ENCODE measurements around the gene RIPOR3.
A peak's percentile ranks its signal among the peaks of the same experiment; 100 is the strongest.

RIPOR3 gene

GRCh38 chr20:50586531-50587232 lies 104.7 kb downstream of the RIPOR3 start:
- DNase-seq, result peak; percentile 26 to 68

- no peak for DNase-seq
Measured at GRCh38 chr20:50585678-50586077, 105.7 kb downstream of the RIPOR3 start.

- DNase-seq, result no peak
Measured at GRCh38 chr20:50585214-50585613, 106.1 kb downstream of the RIPOR3 start.

- DNase-seq, result no peak
Measured at GRCh38 chr20:50584687-50585086, 106.7 kb downstream of the RIPOR3 start.

DNA sequence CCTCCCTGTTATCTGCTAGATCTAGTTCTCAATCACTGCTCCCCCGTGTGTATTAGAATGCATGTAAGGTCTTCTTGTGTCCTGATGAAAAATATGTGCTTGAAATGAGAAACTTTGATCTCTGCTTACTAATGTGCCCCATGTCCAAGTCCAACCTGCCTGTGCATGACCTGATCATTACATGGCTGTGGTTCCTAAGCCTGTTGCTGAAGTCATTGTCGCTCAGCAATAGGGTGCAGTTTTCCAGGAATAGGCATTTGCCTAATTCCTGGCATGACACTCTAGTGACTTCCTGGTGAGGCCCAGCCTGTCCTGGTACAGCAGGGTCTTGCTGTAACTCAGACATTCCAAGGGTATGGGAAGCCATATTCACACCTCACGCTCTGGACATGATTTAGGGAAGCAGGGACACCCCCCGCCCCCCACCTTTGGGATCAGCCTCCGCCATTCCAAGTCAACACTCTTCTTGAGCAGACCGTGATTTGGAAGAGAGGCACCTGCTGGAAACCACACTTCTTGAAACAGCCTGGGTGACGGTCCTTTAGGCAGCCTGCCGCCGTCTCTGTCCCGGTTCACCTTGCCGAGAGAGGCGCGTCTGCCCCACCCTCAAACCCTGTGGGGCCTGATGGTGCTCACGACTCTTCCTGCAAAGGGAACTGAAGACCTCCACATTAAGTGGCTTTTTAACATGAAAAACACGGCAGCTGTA lies 107.7 kb downstream of the RIPOR3 start:
- DNase-seq, result no peak

- DNase-seq, result no peak
Measured at GRCh38 chr20:50582591-50583234, 108.6 kb downstream of the RIPOR3 start.

DNA sequence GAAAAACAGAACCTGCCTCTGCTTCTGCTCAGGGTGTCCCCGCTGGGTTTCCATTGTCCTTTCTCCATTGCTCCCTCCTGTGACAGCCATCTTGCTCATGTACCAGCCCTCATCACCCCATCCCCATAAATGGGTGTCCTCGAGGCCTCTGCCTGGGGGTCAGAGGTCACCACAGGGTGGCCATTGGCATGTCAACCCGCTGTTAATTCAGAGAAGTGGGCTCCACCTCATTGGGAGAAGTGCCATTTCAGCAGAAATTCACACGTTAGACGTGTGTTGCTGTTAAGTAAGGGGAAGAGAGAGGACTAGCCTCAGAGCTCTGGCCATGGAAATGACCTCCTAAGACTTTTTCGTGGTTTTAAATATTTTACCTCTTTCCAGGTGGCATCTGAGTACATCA lies 109.2 kb downstream of the RIPOR3 start:
- DNase-seq, result no peak

GRCh38 chr20:50580842-50581544 lies 110.3 kb downstream of the RIPOR3 start:
- no peak for DNase-seq

GRCh38 chr20:50580016-50580747 lies 111.2 kb downstream of the RIPOR3 start:
- no peak for DNase-seq

- DNase-seq, result no peak
Measured at GRCh38 chr20:50579511-50579910, 111.8 kb downstream of the RIPOR3 start.

GRCh38 chr20:50578778-50579165 lies 112.6 kb downstream of the RIPOR3 start:
- DNase-seq, result no peak

DNA sequence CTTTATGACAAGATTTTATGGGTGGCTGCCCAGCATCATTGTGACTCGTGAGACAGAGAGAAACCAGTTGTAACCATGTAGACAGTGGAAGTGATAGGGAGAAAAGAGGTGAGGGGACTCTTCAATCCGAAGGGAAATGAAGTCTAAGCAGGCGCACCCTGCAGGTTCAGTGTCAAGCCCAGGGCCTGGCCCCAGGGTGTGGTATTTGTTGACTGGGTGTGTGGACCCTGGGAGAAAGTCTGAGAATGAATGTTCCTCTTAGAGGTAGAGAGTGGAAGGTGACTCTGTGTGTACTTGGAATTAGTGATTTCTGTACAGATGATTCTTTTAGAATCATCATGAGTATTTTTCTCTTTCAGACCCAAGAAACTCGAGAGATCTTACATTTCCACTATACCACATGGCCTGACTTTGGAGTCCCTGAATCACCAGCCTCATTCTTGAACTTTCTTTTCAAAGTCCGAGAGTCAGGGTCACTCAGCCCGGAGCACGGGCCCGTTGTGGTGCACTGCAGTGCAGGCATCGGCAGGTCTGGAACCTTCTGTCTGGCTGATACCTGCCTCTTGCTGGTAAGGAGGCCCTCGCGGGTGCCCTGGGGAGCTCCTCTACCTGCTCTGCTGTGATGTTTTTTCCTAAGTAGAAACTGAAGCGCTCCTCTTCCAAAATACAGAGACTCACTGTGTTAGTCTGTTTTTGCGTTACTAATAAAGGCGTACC lies 113.1 kb downstream of the RIPOR3 start:
- no peak for DNase-seq

- DNase-seq, result no peak
Measured at GRCh38 chr20:50577175-50578018, 113.9 kb downstream of the RIPOR3 start.

DNA sequence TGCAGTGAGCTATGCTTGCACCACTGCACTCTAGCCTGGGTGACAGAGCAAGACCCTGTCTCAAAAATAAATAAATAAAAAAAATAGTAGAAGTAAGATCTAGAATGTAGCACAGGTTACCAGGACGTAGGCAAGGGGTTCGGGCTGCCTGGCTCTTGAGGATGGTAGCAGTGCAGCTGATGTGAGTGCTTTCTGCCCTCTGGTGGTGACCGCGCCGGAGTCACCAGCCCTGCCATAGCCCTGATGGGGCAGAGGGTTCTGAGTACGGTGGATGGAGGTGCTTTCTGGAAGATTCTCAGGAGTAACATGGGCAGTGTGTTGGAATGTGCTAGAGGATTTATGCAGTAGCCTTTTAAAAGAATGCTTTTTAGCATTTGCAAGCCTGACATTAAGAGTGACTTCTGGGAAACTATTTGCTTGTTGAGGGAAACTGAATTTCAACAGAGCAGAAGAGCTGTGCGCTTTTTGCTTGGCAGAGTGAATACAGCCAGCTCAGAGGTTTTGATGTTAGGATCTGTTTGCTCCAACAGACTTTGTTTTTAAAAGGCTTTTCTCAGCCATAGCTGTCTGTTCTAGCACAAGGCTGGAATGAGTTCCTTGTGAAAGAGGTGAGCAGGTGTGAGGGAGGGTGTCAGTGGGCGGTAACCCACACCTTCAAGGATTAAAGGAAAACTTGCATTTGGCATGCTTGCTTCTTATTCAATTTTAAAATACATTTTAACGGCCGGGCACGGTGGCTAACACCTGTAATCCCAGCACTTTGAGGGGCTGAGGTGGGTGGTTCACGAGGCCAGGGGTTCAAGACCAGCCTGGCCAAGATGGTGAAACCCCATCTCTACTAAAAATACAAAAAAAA lies 115.2 kb downstream of the RIPOR3 start:
- peak; percentile 30 to 42 for DNase-seq

GRCh38 chr20:50574586-50574985 lies 116.8 kb downstream of the RIPOR3 start:
- no peak for DNase-seq

DNA sequence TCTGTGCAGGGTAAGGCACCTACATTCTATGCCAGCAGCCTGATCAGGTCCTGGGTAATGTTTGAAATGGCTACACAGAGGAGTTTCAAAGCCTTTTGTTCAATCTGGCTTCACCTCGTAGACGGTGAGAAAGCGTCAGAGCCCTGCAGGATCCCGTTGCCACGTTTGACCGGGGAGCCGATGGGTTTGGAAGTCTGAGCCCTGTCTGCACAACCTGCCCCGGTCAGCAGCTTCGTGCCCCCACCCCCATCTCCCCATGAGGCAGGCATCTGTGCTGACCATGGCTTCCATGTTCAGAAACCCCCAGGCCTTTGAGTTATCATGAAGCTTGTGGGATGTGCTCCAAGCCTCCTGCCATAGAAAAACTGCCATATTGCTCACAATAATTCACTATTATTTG lies 117.2 kb downstream of the RIPOR3 start:
- DNase-seq, result no peak

DNA sequence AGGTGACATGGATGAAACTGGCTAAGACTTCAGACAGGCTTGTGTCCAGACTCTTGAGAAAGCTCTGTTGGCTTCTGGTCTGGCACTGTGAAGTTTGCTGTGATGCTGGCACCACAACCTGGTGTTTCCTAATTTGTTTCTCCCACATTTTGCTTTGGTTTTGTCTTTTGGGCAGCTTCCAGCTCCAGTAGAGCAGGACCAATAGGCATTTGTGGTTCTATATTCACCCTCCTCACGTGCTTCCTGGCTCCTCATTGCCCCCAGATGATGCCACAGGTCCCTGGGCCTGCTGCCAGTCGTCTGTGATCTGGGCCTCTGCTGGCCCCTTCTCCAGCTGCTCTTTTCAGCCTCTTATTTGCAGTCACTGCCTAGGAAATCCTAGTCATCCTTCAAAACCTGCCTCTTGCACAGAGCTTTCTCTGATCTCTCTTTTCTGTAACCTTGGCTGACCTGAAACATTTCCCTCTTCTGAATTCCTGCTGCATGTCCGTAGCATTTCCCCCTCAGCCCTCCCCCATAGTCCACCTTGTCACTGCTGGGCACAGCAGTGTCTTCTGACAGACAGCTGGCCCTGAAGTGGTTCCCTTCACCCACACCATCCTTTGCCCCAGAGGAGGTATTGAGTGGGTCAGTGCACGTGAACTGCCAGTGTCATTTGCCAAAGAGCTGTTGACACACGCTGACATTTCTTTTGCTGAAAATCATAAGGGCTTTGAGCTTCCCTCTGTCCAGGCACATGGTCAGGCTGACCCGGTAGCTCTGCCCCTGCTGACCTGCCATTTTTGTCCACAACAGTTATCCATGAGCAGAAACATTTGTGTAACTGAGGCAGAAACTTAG lies 118.2 kb downstream of the RIPOR3 start:
- no peak for DNase-seq

DNA sequence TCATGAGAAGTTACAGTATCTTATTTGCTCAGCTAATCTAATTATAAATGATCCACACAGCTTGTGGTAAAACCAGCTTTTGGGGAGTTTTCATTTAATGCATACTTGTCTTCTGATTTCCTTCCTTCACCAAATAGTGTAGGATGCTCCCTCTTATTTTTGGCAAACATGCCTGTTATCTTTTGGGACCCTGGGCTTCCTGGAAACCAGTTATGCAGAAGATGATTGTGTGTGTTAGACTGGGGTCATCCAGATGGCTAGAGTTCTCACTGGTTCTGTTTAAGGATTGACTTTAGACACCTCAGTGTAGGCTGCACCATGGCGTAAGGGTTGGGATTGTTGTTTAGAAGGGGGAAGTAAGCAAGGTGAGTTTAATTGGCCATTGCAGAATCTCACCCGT lies 119.9 kb downstream of the RIPOR3 start:
- no peak for DNase-seq

Measured in NCI-H187 (cell line).